Progenitor cell of endocrine pancreas (in vitro differentiated cells): Measurements from ENCODE around the gene VPS33B. TPM values are rescaled to one million over a fixed set of nuclear protein-coding genes. Genes with fewer than 3 reads are reported as not detected.
A peak's percentile ranks its signal among the peaks of the same experiment; 100 is the strongest.

Experiments used
- DNase-seq: peaks from one replicate; pipeline ENCODE4 v3.0.0; 2021; ENCODE audit warnings: low spot score; ENCODE audit not compliant: unreplicated experiment
- H3K27ac Mint-ChIP-seq: 2 replicates; pipeline ENCODE4 v1.8.0; 2021; ENCODE audit warnings: mild to moderate bottlenecking, moderate library complexity, mixed read lengths
- H3K27me3 Mint-ChIP-seq: 2 replicates; pipeline ENCODE4 v1.8.0; 2021; ENCODE audit warnings: mixed read lengths
- H3K36me3 Mint-ChIP-seq: 2 replicates; pipeline ENCODE4 v1.8.0; 2022; ENCODE audit warnings: mixed read lengths; ENCODE audit not compliant: insufficient read depth
- H3K4me1 Mint-ChIP-seq: 2 replicates; pipeline ENCODE4 v1.8.0; 2021; ENCODE audit warnings: low read depth, mixed read lengths
- H3K4me3 Mint-ChIP-seq: 2 replicates; pipeline ENCODE4 v1.8.0; 2021; ENCODE audit warnings: low read depth, mild to moderate bottlenecking, moderate library complexity, mixed read lengths
- H3K9me3 Mint-ChIP-seq: 2 replicates; pipeline ENCODE4 v1.8.0; 2021; ENCODE audit warnings: low read depth, mixed read lengths
- total RNA-seq: library from RNA; stranded (reverse); gene quantifications from 2 replicates; pipeline ENCODE4 v1.2.1, GENCODE V29; 2021
- TF ChIP-seq, protein P1 (sequence below): fragments of 200-600 bp; sonication (generic); IDR thresholded peaks from one replicate; pipeline ENCODE4 v1.5.0; 2021; ENCODE audit warnings: antibody characterized with exemption, mild to moderate bottlenecking; ENCODE audit not compliant: unreplicated experiment

The VPS33B gene
- total RNA-seq, 1 donor from 2014 or later, result 28.0 TPM

DNA sequence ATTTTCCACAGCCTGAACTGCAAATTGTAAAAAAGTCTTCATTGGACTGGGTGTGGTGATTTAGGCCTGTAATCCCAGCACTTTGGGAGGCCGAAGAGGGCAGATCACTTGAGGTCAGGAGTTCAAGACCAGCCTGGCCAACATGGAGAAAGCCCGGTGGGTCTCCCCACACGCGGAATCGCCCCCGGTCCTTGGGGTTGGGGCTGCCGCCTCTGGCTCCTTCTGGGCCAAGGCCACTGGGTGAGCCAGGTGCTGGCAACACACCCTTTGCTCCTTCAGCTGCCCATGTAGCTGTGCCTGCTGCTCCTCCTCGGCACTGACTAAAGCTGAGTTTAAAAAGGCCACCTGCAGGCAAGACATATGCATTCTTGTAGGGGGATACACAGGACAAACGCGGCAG lies 9.4 kb upstream of the VPS33B start:
- peaks cover 18% of the 10 kb centered on the region for H3K27me3 Mint-ChIP-seq
- DNase-seq, result no peak
- no peaks in the 10 kb centered on the region for H3K9me3 Mint-ChIP-seq
- TF ChIP-seq, protein P1, sequence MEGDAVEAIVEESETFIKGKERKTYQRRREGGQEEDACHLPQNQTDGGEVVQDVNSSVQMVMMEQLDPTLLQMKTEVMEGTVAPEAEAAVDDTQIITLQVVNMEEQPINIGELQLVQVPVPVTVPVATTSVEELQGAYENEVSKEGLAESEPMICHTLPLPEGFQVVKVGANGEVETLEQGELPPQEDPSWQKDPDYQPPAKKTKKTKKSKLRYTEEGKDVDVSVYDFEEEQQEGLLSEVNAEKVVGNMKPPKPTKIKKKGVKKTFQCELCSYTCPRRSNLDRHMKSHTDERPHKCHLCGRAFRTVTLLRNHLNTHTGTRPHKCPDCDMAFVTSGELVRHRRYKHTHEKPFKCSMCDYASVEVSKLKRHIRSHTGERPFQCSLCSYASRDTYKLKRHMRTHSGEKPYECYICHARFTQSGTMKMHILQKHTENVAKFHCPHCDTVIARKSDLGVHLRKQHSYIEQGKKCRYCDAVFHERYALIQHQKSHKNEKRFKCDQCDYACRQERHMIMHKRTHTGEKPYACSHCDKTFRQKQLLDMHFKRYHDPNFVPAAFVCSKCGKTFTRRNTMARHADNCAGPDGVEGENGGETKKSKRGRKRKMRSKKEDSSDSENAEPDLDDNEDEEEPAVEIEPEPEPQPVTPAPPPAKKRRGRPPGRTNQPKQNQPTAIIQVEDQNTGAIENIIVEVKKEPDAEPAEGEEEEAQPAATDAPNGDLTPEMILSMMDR, result no peak
- no peak overlapping the region for H3K4me3 Mint-ChIP-seq
- H3K27ac Mint-ChIP-seq, result no peak overlapping the region
- H3K4me1 Mint-ChIP-seq, result peaks cover 3% of the 10 kb centered on the region
- no peaks in the 10 kb centered on the region for H3K36me3 Mint-ChIP-seq

DNA sequence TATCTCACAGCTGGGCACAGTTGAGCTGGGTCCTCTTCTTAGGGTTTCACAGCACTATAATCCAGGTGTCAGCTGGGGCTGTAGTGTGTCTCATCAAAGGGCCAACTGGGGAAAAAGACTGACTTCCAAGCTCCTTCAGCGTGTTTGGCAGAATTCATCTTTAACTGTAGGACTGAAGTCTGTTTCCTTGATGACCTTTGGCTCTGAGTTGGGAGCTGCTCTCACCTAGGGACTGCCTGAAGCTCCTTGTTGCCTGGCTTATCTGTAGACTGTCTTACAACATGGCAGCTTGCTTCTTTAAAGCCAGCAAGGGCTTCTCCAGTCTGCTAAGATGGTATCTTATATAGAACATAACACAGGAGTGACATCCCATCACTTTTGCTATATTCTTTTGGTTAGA lies 5.3 kb upstream of the VPS33B start:
- H3K9me3 Mint-ChIP-seq, result no peaks in the 10 kb centered on the region

DNA sequence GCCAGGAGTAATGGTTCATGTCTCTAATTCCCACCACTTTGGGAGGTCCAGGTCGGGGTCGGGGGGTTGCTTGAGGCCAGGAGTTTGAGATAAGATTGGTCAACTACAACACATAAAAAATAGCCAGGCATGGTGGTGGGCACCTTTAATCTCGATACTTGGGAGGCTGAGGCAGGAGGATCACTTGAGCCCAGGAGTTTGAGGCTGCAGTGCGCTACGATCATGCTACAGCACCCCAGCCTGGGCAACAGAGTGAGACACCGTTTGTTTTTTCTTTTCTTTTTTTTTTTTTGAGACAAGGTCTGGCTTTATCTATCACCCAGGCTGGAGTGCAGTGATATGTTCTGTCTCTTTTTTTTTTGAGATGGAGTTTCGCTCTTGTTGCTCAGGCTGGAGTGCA lies 1.3 kb upstream of the VPS33B start:
- H3K9me3 Mint-ChIP-seq, result no peaks in the 10 kb centered on the region
- H3K4me3 Mint-ChIP-seq, result peak overlapping the region; percentile 5
- TF ChIP-seq, protein P1, result no peak
- no peaks in the 10 kb centered on the region for H3K27me3 Mint-ChIP-seq
- DNase-seq, result no peak
- peaks cover 18% of the 10 kb centered on the region for H3K4me1 Mint-ChIP-seq
- no peaks in the 10 kb centered on the region for H3K36me3 Mint-ChIP-seq
- H3K27ac Mint-ChIP-seq, result no peak overlapping the region

More for the DNA sequence above, 5.3 kb upstream of the VPS33B start:
- Mint-ChIP-seq H3K27me3 (no peaks in the 10 kb centered on the region), H3K4me3 (no peak overlapping the region), H3K4me1 (peaks cover 4% of the 10 kb centered on the region), H3K27ac (no peak overlapping the region), H3K36me3 (no peaks in the 10 kb centered on the region)
- TF ChIP-seq, protein P1, result no peak
- no peak for DNase-seq

DNA sequence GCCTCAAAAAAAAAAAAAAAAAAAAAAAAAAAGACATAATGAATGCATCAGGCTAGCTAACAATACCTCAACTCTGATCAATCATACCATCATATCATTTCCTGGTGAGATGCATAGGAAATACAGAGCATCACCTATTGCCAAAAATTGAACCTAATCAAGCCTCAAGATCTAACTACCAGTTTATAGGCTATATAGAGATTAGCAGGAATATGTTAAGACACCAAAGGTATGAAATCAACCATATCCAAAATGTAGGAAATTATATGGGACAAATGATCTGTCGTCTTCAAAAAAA lies 387 bp upstream of the VPS33B start:
- Mint-ChIP-seq H3K4me1 (peaks cover 19% of the 10 kb centered on the region), H3K4me3 (peak overlapping the region; percentile 98), H3K27me3 (no peaks in the 10 kb centered on the region), H3K36me3 (no peaks in the 10 kb centered on the region), H3K27ac (peak overlapping the region; percentile 93), H3K9me3 (no peaks in the 10 kb centered on the region)
- TF ChIP-seq, protein P1, result no peak
- no peak for DNase-seq

DNA sequence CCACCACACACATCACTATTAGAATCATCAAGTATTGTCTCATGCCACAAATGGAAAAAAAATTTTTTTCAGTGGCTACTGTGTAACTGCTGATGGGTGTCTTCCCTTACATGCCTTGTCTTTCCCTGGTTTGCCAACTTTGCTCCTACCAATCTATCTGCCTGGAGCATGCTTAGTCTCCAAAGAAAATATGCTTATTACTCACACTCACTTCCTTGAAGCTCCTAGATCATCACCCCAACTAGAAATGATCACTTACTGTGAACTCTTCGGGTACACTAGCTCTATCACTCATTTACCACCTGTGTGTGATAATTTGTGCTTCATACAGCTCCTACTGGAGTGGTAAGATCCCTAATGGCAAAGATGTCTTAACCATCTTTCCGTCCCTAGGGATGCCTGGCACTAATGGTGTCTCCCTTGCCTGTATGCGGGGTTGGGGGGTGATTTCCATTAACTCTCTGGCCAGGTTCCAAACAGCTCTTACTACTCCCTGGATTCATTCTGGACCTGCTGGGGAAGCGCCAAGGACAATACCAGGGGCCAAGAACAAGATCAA lies 799 bp downstream of the VPS33B start:
- Mint-ChIP-seq H3K9me3 (no peaks in the 10 kb centered on the region), H3K4me1 (peaks cover 19% of the 10 kb centered on the region), H3K27ac (peak overlapping the region; percentile 93), H3K4me3 (peak overlapping the region; percentile 98), H3K27me3 (no peaks in the 10 kb centered on the region), H3K36me3 (peaks cover 2% of the 10 kb centered on the region)
- TF ChIP-seq, protein P1, result no peak
- DNase-seq, result no peak
